Nephron (organoid): ENCODE results near the gene PRKCD.

Experiments used
- H3K27ac Mint-ChIP-seq, 3 experiments: 2 replicates each; pipeline ENCODE4 v1.8.0; 2020; ENCODE audit warnings: mixed read lengths in 3 of 3, mild to moderate bottlenecking in 2 of 3, moderate library complexity in 1 of 3
- H3K27me3 Mint-ChIP-seq: 2 replicates; pipeline ENCODE4 v1.8.0; 2021; ENCODE audit warnings: low read depth, mild to moderate bottlenecking, moderate library complexity, mixed read lengths
- H3K36me3 Mint-ChIP-seq: 2 replicates; pipeline ENCODE4 v1.8.0; 2020; ENCODE audit warnings: low read depth, mixed read lengths
- H3K4me1 Mint-ChIP-seq: 2 replicates; pipeline ENCODE4 v1.8.0; 2020; ENCODE audit warnings: mixed read lengths
- H3K4me3 Mint-ChIP-seq, 3 experiments: 2 replicates each; pipeline ENCODE4 v1.8.0; 2020; ENCODE audit warnings: mild to moderate bottlenecking in 3 of 3, mixed read lengths in 3 of 3, moderate library complexity in 2 of 3
- H3K9me3 Mint-ChIP-seq: 2 replicates; pipeline ENCODE4 v1.8.0; 2020; ENCODE audit warnings: mixed read lengths
- TF ChIP-seq, protein P1 (sequence below), 3 experiments: fragments of 200-600 bp; sonication (generic); IDR thresholded peaks; one replicate each; pipeline ENCODE4 v1.5.0; 2021; ENCODE audit warnings: antibody characterized with exemption in 3 of 3; ENCODE audit not compliant: unreplicated experiment in 3 of 3

PRKCD gene

GRCh38 chr3:53224536-53224935, 63.5 kb downstream of the PRKCD start:
- Mint-ChIP-seq H3K27ac (no peak overlapping the region), H3K4me1 (no peaks in the 10 kb centered on the region), H3K36me3 (peaks cover 30% of the 10 kb centered on the region), H3K9me3 (no peaks in the 10 kb centered on the region), H3K4me3 (no peak overlapping the region), H3K27me3 (no peaks in the 10 kb centered on the region)
- TF ChIP-seq, protein P1, sequence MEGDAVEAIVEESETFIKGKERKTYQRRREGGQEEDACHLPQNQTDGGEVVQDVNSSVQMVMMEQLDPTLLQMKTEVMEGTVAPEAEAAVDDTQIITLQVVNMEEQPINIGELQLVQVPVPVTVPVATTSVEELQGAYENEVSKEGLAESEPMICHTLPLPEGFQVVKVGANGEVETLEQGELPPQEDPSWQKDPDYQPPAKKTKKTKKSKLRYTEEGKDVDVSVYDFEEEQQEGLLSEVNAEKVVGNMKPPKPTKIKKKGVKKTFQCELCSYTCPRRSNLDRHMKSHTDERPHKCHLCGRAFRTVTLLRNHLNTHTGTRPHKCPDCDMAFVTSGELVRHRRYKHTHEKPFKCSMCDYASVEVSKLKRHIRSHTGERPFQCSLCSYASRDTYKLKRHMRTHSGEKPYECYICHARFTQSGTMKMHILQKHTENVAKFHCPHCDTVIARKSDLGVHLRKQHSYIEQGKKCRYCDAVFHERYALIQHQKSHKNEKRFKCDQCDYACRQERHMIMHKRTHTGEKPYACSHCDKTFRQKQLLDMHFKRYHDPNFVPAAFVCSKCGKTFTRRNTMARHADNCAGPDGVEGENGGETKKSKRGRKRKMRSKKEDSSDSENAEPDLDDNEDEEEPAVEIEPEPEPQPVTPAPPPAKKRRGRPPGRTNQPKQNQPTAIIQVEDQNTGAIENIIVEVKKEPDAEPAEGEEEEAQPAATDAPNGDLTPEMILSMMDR (IDR thresholded peaks at IDR 0.05; ENCODE audit: unreplicated experiment in 3 of 3), result no peak

GRCh38 chr3:53225181-53225580, 64.2 kb downstream of the PRKCD start:
- Mint-ChIP-seq H3K36me3 (peaks cover 30% of the 10 kb centered on the region), H3K27me3 (no peaks in the 10 kb centered on the region), H3K27ac (no peak overlapping the region), H3K9me3 (no peaks in the 10 kb centered on the region), H3K4me1 (no peaks in the 10 kb centered on the region), H3K4me3 (no peak overlapping the region)
- TF ChIP-seq, protein P1 (IDR thresholded peaks at IDR 0.05; ENCODE audit: unreplicated experiment in 3 of 3), result no peak

- H3K4me3 Mint-ChIP-seq, result no peak overlapping the region
- TF ChIP-seq, protein P1 (IDR thresholded peaks at IDR 0.05; ENCODE audit: unreplicated experiment in 3 of 3), result no peak
- no peaks in the 10 kb centered on the region for H3K4me1 Mint-ChIP-seq
- H3K27ac Mint-ChIP-seq, result no peak overlapping the region
- H3K27me3 Mint-ChIP-seq, result no peaks in the 10 kb centered on the region
- H3K36me3 Mint-ChIP-seq, result peaks cover 29% of the 10 kb centered on the region
- H3K9me3 Mint-ChIP-seq, result no peaks in the 10 kb centered on the region
These were observed 64.6 kb downstream of the PRKCD start for GRCh38 chr3:53225651-53226050.

DNA sequence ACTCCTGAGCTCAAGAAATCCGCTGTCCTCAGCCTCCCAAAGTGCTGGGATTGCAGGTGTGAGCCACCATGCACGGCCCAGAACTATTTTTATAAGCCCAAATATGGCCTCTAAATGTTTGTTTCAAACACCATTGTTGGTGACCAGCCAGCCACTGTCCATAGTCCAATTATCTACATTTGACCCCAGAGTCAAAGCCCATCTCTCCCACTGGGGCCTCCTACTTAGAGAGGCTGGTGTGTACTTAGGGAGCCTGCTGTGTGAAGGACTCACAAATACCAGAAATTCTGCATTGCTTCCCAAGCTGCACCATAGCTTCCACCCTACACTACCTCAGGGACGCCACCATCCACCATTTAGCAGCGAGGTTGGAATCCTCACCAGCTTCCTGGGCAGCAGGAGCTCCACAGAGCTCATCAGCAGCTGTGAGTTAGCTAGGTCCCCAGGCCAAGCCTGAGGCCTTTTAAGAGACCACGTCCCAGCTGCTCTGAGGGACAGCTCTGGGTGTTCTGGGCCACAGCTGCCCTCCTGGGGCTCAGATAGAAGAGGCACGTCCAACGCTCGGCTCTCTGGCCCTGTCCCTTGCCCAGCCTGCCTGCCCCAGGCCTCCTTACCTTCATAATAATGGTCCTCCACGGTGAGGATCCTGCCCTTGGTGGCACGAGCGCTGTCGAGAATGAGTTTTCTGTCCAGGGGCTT, 65.3 kb downstream of the PRKCD start:
- Mint-ChIP-seq H3K4me3 (no peak overlapping the region), H3K4me1 (no peaks in the 10 kb centered on the region), H3K27ac (no peak overlapping the region), H3K27me3 (no peaks in the 10 kb centered on the region), H3K9me3 (no peaks in the 10 kb centered on the region), H3K36me3 (peaks cover 26% of the 10 kb centered on the region)
- TF ChIP-seq, protein P1 (IDR thresholded peaks at IDR 0.05; ENCODE audit: unreplicated experiment in 3 of 3), result no peak

DNA sequence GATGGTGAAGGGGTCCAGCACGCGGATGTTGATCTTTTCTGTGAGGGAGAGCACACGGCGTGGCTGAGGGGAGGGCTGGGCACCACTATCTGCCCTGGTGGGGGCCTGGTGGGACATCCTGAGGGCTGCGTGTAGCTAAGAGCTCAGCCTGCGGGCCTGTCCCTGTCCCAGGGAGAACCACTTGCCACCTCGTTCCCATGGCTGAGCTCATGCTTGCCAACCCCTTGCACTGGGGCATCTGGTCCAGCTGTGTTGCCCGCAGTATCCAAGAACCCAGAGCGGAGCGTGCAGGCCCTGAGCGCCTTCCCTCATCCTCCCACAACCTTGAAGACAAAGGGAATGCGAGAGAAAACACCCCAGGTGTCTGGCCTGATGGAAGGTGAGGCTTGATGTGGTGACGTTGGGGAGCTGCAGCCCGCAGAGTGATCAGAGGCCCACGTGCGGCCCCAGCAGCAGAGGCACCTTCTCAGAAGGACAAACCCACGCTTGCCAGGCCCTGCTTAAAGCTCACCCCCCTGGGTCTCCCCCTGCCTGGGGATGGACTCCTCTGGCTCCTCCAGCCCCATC, 65.9 kb downstream of the PRKCD start:
- H3K4me3 Mint-ChIP-seq, result no peak overlapping the region
- no peaks in the 10 kb centered on the region for H3K4me1 Mint-ChIP-seq
- H3K27me3 Mint-ChIP-seq, result no peaks in the 10 kb centered on the region
- no peaks in the 10 kb centered on the region for H3K9me3 Mint-ChIP-seq
- H3K27ac Mint-ChIP-seq, result no peak overlapping the region
- TF ChIP-seq, protein P1 (IDR thresholded peaks at IDR 0.05; ENCODE audit: unreplicated experiment in 3 of 3), result no peak
- peaks cover 27% of the 10 kb centered on the region for H3K36me3 Mint-ChIP-seq
